Liver (tissue), 9 donors: ENCODE results near the gene XPR1. TPM values are rescaled to one million over a fixed set of nuclear protein-coding genes. Genes with fewer than 3 reads are reported as not detected.

Experiments used
- DNase-seq: peaks from one replicate; pipeline ENCODE4 v3.0.0-alpha.2; 2017; ENCODE audit warnings: low spot score
- H3K27ac ChIP-seq, 2 donors: one replicate each; pipeline ENCODE4 v1.7.0; 2013; ENCODE audit warnings: inconsistent platforms in 2 of 2, low read length in 2 of 2, control low read depth in 1 of 2, low read depth in 1 of 2, mild to moderate bottlenecking in 1 of 2
- H3K27me3 ChIP-seq, 4 donors: one replicate each; pipeline versions ENCODE4 v1.6.1 to v1.7.0; 2013; ENCODE audit warnings: low read length in 3 of 4, inconsistent platforms in 1 of 4, mild to moderate bottlenecking in 1 of 4, moderate library complexity in 1 of 4; ENCODE audit not compliant: control insufficient read depth in 4 of 4, insufficient read depth in 4 of 4
- H3K36me3 ChIP-seq, 4 donors: one replicate each; pipeline versions ENCODE4 v1.6.1 to v1.7.0; 2013; ENCODE audit warnings: low read length in 3 of 4, mild to moderate bottlenecking in 3 of 4, low read depth in 1 of 4, moderate library complexity in 1 of 4; ENCODE audit not compliant: control insufficient read depth in 4 of 4, insufficient read depth in 3 of 4
- H3K4me1 ChIP-seq, 4 donors: one replicate each; pipeline versions ENCODE4 v1.6.1 to v1.7.0; 2013; ENCODE audit warnings: low read length in 3 of 4, mild to moderate bottlenecking in 3 of 4, moderate library complexity in 1 of 4; ENCODE audit not compliant: control insufficient read depth in 4 of 4, insufficient read depth in 4 of 4
- H3K4me3 ChIP-seq, 3 donors: one replicate each; pipeline versions ENCODE4 v1.6.1 to v1.7.0; 2013; ENCODE audit warnings: low read length in 3 of 3, control low read depth in 1 of 3, low read depth in 1 of 3, mild to moderate bottlenecking in 1 of 3
- H3K9ac ChIP-seq, 2 donors: one replicate each; pipeline ENCODE4 v1.7.0; 2013; ENCODE audit warnings: low read length in 2 of 2, mild to moderate bottlenecking in 2 of 2, moderate library complexity in 2 of 2, control low read depth in 1 of 2, low read depth in 1 of 2
- H3K9me3 ChIP-seq, 4 donors: one replicate each; pipeline versions ENCODE4 v1.6.1 to v1.7.0; 2013; ENCODE audit warnings: low read length in 3 of 4; ENCODE audit not compliant: control insufficient read depth in 4 of 4
- FOXA1 ChIP-seq: IDR thresholded peaks from 2 replicates; pipeline ENCODE4 v1.6.1; 2016; ENCODE audit warnings: antibody characterized with exemption
- FOXA2 ChIP-seq: IDR thresholded peaks from 2 replicates; pipeline ENCODE4 v1.6.1; 2016; ENCODE audit warnings: antibody characterized with exemption
- GABPA ChIP-seq, 2 donors: IDR thresholded peaks in 1 of 2; conservative IDR thresholded peaks in 1 of 2; 2 replicates each; pipeline ENCODE4 v1.6.1; 2016; ENCODE audit warnings: antibody characterized with exemption in 2 of 2, mild to moderate bottlenecking in 1 of 2, moderate library complexity in 1 of 2
- HNF4A ChIP-seq, 2 donors: conservative IDR thresholded peaks; 2 replicates each; pipeline ENCODE4 v1.6.1; 2016; ENCODE audit warnings: antibody characterized with exemption in 2 of 2, mild to moderate bottlenecking in 2 of 2
- HNF4G ChIP-seq: IDR thresholded peaks from 2 replicates; pipeline ENCODE4 v1.6.1; 2016; ENCODE audit warnings: antibody characterized with exemption
- JUND ChIP-seq, 2 donors: IDR thresholded peaks; 2 replicates each; pipeline ENCODE4 v1.6.1; 2016; ENCODE audit warnings: antibody characterized with exemption in 2 of 2
- RAD21 ChIP-seq, 2 donors: IDR thresholded peaks; 2 replicates each; pipeline ENCODE4 v1.6.1; 2016; ENCODE audit warnings: antibody characterized with exemption in 2 of 2, mild to moderate bottlenecking in 2 of 2
- RXRA ChIP-seq, 2 donors: IDR thresholded peaks; 2 replicates each; pipeline ENCODE4 v1.6.1; 2017 to 2018; ENCODE audit warnings: antibody characterized with exemption in 2 of 2, mild to moderate bottlenecking in 1 of 2
- SP1 ChIP-seq: IDR thresholded peaks from 2 replicates; pipeline ENCODE4 v1.6.1; 2018; ENCODE audit warnings: antibody characterized with exemption, mild to moderate bottlenecking
- TAF1 ChIP-seq: conservative IDR thresholded peaks from 2 replicates; pipeline ENCODE4 v1.6.1; 2016; ENCODE audit warnings: antibody characterized with exemption, mild to moderate bottlenecking
- YY1 ChIP-seq: IDR thresholded peaks from 2 replicates; pipeline ENCODE4 v1.6.1; 2016; ENCODE audit warnings: antibody characterized with exemption, mild to moderate bottlenecking
- WGBS: extraction: QIAGEN DNeasy Blood & Tissue Kit; methylation state at CpG from one replicate; pipeline ENCODE4 v1.1.7; 2013; 5-methylcytosine and 5-hydroxymethylcytosine counted together
- polyA plus RNA-seq, 2 donors: library from polyadenylated mRNA; stranded (reverse) in 1 of 2; unstranded in 1 of 2; fragments of 200-250 nt in 1 of 2; fragments of >200 nt in 1 of 2; fragmentation: Nextera tagmentation in 1 of 2; extraction: Ambion mirVana in 1 of 2; gene quantifications; one replicate each; pipeline versions ENCODE4 v1.2.1 to v1.2.3, GENCODE V29; 2013 to 2015
- total RNA-seq, 2 donors: library from RNA; depleted of rRNA; stranded (reverse); fragments of >200 nt; gene quantifications; one replicate each; pipeline ENCODE4 v1.2.3, GENCODE V29; 2014
- TF ChIP-seq, protein P1 (sequence below): IDR thresholded peaks from 2 replicates; pipeline ENCODE4 v1.6.1; 2016; ENCODE audit warnings: antibody characterized with exemption, mild to moderate bottlenecking
- TF ChIP-seq, protein P2 (sequence below): fragments of 150-350 bp; IDR thresholded peaks from 2 replicates; pipeline ENCODE4 v1.5.1; 2017; ENCODE audit warnings: improper control_type of control experiment, low read depth, low read length; ENCODE audit not compliant: missing input control
- TF ChIP-seq, protein P3 (sequence below): IDR thresholded peaks from 2 replicates; pipeline ENCODE4 v1.6.1; 2016; ENCODE audit warnings: antibody characterized with exemption
- TF ChIP-seq, protein P4 (sequence below): IDR thresholded peaks from 2 replicates; pipeline ENCODE4 v1.6.1; 2016; ENCODE audit warnings: antibody characterized with exemption
- TF ChIP-seq, protein P5 (sequence below): IDR thresholded peaks from 2 replicates; pipeline ENCODE4 v1.6.1; 2016; ENCODE audit warnings: antibody characterized with exemption
- donor health status: healthy.
- donor health status: healthy.
- donor health status: healthy.
- donor health status: healthy.
- donor health status: healthy.

XPR1 gene
- total and polyA plus RNA-seq, 4 donors = 1.8 to 14.3 (median 5.9) TPM

DNA sequence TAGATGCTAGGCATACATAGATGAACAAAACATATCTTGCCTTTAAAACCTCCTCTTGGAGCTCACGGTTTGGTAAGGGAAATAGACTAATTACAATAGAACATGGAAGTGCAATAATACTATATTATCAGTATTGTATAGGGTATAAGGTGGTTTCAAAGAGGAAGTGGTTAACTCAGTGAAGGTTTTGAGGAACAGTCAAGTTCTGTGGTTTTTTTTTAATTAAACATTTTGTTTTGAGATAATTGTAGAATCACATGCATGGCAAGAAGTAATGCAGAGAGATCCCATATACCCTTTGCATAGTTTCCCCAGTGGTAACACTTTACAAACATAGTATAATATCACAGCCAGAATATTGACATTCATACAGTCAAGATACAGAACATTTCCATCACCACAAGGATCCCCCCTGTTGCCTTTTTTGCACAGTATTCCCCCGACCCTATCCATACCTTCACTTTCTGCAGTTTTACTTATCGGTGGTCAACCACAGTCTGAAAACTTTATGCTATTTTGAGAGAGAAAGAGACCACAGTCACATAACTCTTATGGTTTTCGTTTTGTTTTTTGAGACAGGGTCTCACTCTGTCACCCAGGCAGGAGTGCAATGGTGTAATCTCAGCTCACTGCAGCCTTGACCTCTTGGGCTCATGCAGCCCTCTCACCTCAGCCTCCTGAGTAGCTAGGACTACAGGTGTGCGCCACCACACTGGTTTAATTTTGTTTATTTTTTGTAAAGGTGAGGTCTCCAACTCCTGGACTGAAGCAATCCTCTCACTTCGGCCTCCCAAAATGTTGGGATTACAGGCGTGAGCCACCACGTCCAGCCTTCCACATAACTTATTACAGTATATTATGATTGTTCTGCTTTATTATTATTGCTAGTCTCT is 220.4 kb downstream of the XPR1 start:
- TF ChIP-seq GABPA (IDR thresholded peaks at IDR 0.05 in 1 of 2, conservative IDR thresholded peaks at IDR 0.05 in 1 of 2) = no peak
- no peak for TF ChIP-seq FOXA2
- TF ChIP-seq SP1 = no peak
- TF ChIP-seq YY1 = no peak
- no peak for TF ChIP-seq TAF1
- no peak for TF ChIP-seq RXRA (IDR thresholded peaks at IDR 0.05)
- TF ChIP-seq, protein P1, sequence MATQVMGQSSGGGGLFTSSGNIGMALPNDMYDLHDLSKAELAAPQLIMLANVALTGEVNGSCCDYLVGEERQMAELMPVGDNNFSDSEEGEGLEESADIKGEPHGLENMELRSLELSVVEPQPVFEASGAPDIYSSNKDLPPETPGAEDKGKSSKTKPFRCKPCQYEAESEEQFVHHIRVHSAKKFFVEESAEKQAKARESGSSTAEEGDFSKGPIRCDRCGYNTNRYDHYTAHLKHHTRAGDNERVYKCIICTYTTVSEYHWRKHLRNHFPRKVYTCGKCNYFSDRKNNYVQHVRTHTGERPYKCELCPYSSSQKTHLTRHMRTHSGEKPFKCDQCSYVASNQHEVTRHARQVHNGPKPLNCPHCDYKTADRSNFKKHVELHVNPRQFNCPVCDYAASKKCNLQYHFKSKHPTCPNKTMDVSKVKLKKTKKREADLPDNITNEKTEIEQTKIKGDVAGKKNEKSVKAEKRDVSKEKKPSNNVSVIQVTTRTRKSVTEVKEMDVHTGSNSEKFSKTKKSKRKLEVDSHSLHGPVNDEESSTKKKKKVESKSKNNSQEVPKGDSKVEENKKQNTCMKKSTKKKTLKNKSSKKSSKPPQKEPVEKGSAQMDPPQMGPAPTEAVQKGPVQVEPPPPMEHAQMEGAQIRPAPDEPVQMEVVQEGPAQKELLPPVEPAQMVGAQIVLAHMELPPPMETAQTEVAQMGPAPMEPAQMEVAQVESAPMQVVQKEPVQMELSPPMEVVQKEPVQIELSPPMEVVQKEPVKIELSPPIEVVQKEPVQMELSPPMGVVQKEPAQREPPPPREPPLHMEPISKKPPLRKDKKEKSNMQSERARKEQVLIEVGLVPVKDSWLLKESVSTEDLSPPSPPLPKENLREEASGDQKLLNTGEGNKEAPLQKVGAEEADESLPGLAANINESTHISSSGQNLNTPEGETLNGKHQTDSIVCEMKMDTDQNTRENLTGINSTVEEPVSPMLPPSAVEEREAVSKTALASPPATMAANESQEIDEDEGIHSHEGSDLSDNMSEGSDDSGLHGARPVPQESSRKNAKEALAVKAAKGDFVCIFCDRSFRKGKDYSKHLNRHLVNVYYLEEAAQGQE = no peak
- TF ChIP-seq RAD21 (IDR thresholded peaks at IDR 0.05) = no peak
- H3K27me3 ChIP-seq = no peaks in the 10 kb centered on the region
- H3K9me3 ChIP-seq = no peaks in the 10 kb centered on the region
- no peaks in the 10 kb centered on the region for H3K4me1 ChIP-seq
- no peak overlapping the region for H3K9ac ChIP-seq
- 91% methylated on average over 8 of the region's 8 CpGs for WGBS
- H3K36me3 ChIP-seq = no peaks in the 10 kb centered on the region
- DNase-seq = no peak
- no peak overlapping the region for H3K4me3 ChIP-seq
- H3K27ac ChIP-seq = no peak overlapping the region

DNA sequence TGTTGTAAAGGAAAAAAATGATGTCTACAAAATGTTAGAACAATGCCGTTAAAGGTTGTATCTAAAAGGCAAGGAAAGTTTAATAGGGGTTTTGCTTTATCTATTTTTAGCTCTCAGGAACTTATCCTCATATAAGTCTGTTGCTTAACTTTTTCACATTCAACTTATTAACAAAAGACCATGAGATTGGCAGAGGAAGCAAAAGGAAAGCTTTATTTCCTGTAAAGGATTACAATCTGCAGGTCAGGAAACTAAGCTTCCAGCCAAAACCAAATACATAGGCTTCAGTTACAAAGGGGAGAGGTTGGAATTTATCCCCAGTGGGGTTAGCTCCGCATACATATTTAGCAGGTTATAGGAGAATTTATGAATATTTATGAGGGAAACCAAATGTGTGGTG is 222.2 kb downstream of the XPR1 start:
- 82% methylated on average over 2 of the region's 2 CpGs for WGBS
- Histone ChIP-seq H3K9ac (no peak overlapping the region), H3K36me3 (no peaks in the 10 kb centered on the region), H3K4me3 (no peak overlapping the region), H3K4me1 (no peaks in the 10 kb centered on the region), H3K27ac (no peak overlapping the region), H3K27me3 (no peaks in the 10 kb centered on the region), H3K9me3 (no peaks in the 10 kb centered on the region)
- DNase-seq = no peak
- TF ChIP-seq, protein P2, sequence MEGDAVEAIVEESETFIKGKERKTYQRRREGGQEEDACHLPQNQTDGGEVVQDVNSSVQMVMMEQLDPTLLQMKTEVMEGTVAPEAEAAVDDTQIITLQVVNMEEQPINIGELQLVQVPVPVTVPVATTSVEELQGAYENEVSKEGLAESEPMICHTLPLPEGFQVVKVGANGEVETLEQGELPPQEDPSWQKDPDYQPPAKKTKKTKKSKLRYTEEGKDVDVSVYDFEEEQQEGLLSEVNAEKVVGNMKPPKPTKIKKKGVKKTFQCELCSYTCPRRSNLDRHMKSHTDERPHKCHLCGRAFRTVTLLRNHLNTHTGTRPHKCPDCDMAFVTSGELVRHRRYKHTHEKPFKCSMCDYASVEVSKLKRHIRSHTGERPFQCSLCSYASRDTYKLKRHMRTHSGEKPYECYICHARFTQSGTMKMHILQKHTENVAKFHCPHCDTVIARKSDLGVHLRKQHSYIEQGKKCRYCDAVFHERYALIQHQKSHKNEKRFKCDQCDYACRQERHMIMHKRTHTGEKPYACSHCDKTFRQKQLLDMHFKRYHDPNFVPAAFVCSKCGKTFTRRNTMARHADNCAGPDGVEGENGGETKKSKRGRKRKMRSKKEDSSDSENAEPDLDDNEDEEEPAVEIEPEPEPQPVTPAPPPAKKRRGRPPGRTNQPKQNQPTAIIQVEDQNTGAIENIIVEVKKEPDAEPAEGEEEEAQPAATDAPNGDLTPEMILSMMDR = no peak
- TF ChIP-seq JUND (IDR thresholded peaks at IDR 0.05) (no peak), TAF1 (no peak), HNF4A (conservative IDR thresholded peaks at IDR 0.05) (no peak), YY1 (no peak), HNF4G (no peak), FOXA1 (no peak), RXRA (IDR thresholded peaks at IDR 0.05) (no peak), GABPA (IDR thresholded peaks at IDR 0.05 in 1 of 2, conservative IDR thresholded peaks at IDR 0.05 in 1 of 2) (no peak), SP1 (no peak), RAD21 (IDR thresholded peaks at IDR 0.05) (no peak), FOXA2 (no peak)
- TF ChIP-seq, protein P1 = no peak
- TF ChIP-seq, protein P3, sequence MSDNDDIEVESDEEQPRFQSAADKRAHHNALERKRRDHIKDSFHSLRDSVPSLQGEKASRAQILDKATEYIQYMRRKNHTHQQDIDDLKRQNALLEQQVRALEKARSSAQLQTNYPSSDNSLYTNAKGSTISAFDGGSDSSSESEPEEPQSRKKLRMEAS = no peak
- TF ChIP-seq, protein P4, sequence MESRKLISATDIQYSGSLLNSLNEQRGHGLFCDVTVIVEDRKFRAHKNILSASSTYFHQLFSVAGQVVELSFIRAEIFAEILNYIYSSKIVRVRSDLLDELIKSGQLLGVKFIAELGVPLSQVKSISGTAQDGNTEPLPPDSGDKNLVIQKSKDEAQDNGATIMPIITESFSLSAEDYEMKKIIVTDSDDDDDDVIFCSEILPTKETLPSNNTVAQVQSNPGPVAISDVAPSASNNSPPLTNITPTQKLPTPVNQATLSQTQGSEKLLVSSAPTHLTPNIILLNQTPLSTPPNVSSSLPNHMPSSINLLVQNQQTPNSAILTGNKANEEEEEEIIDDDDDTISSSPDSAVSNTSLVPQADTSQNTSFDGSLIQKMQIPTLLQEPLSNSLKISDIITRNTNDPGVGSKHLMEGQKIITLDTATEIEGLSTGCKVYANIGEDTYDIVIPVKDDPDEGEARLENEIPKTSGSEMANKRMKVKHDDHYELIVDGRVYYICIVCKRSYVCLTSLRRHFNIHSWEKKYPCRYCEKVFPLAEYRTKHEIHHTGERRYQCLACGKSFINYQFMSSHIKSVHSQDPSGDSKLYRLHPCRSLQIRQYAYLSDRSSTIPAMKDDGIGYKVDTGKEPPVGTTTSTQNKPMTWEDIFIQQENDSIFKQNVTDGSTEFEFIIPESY = no peak
- TF ChIP-seq, protein P5, sequence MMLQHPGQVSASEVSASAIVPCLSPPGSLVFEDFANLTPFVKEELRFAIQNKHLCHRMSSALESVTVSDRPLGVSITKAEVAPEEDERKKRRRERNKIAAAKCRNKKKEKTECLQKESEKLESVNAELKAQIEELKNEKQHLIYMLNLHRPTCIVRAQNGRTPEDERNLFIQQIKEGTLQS = no peak
